ENCODE results near the gene TMF1. TPM values are rescaled to one million over a fixed set of nuclear protein-coding genes. Genes with fewer than 3 reads are reported as not detected.

TMF1 gene
- total RNA-seq, 6 experiments from 2014 or later, result 7.9 to 15.4 (median 11.5) TPM

GRCh38 chr3:69095636-69096035 is 43.5 kb upstream of the TMF1 start:
- Histone ChIP-seq H3K36me3 (peaks cover 0 to 5% (median 0%) of the 10 kb centered on the region in 4 donors), H3K27ac (no peak overlapping the region), H3K4me3 (no peak overlapping the region), H3K9me3 (no peaks in the 10 kb centered on the region), H3K4me1 (peaks cover 0 to 32% (median 14%) of the 10 kb centered on the region in 4 donors), H3K27me3 (no peaks in the 10 kb centered on the region)
- TF ChIP-seq, protein P1, sequence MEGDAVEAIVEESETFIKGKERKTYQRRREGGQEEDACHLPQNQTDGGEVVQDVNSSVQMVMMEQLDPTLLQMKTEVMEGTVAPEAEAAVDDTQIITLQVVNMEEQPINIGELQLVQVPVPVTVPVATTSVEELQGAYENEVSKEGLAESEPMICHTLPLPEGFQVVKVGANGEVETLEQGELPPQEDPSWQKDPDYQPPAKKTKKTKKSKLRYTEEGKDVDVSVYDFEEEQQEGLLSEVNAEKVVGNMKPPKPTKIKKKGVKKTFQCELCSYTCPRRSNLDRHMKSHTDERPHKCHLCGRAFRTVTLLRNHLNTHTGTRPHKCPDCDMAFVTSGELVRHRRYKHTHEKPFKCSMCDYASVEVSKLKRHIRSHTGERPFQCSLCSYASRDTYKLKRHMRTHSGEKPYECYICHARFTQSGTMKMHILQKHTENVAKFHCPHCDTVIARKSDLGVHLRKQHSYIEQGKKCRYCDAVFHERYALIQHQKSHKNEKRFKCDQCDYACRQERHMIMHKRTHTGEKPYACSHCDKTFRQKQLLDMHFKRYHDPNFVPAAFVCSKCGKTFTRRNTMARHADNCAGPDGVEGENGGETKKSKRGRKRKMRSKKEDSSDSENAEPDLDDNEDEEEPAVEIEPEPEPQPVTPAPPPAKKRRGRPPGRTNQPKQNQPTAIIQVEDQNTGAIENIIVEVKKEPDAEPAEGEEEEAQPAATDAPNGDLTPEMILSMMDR (IDR thresholded peaks at IDR 0.05), result no peak
- no peak for TF ChIP-seq POLR2A (IDR thresholded peaks at IDR 0.05)
- intact Hi-C loops (cut with DNase I), result no loop called here
- ATAC-seq, result no peak
- 89% methylated on average over 5 of the region's 5 CpGs for WGBS (ENCODE audit: insufficient coverage, low coverage, low lambda C conversion rate, missing lambda C conversion rate)
- DNase-seq, result no peak

DNA sequence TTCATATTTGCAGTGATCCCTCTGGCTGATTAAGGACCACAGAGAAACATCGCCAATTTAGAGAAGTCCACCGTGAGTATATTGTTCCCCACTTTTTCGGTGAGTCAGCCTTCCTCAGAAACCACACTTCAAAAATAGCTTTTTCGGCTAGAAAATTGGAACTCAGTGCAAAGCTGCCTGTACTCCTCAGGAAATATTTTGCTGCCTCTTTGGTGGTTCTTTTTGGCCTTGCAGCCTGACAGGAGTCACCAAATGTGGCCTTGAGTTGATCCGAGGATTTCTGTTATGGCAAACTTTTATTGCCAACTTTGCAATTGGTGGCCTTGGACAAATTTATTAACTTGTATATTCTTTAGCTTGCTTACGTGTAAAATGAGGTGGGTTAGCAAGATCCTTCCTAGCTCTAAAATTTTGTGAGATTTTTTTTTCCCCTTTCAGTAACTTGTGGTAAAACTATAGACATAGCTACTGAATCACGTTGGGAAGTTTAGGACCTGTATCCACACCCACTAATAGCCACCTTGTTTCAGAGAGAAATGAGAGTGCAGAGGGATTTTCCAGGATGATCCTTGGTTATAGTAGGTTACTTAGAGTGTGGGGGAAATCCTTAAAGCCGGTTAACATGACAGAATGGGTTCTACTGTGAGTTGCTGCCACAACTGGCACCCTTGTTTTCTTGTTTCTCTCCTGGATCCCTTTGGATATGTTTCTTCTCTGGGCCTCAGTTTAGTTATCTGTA is 42.5 kb upstream of the TMF1 start:
- Histone ChIP-seq H3K27ac (peak overlapping the region in 2 of 3 donors; percentile 3 to 68), H3K4me3 (no peak overlapping the region), H3K36me3 (no peaks in the 10 kb centered on the region), H3K9me3 (no peaks in the 10 kb centered on the region), H3K4me1 (peaks cover 0 to 34% (median 17%) of the 10 kb centered on the region in 4 donors), H3K27me3 (no peaks in the 10 kb centered on the region)
- ATAC-seq, result peak in 2 of 4 donors; percentile 20 to 28
- DNase-seq, result no peak
- WGBS (ENCODE audit: insufficient coverage, low coverage, low lambda C conversion rate, missing lambda C conversion rate), result 41% methylated on average over 8 of the region's 8 CpGs
- intact Hi-C loops (cut with DNase I), result no loop called here
- TF ChIP-seq POLR2A (IDR thresholded peaks at IDR 0.05), result no peak
- TF ChIP-seq, protein P1 (IDR thresholded peaks at IDR 0.05), result no peak

DNA sequence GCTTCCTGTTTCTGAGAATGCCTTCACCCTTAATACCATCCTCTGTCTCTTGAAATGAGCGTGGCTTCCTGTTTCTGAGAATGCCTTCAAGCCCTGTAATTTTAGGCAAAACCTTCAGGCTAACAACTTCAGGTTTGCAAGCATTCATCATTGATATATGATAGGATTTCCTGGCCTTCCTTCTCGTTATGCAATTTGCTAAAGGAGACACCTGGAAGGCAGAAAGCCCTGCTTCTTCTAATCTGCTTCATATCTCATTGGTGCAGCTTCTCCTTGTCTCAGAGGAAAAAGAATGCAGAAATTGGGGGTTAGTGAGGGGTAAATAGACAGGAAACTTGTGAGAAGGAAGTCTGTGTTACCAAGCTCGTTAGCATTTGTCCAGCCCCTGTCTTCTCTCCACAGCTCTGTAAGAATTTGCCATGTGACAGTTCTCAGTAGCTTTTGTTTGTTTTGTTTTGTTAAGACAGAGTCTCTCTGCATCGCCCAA is 39.9 kb upstream of the TMF1 start:
- Histone ChIP-seq H3K27me3 (no peaks in the 10 kb centered on the region), H3K4me1 (peaks cover 0 to 52% (median 19%) of the 10 kb centered on the region in 4 donors), H3K9me3 (no peaks in the 10 kb centered on the region), H3K4me3 (no peak overlapping the region), H3K27ac (peak overlapping the region; percentile 52 to 68 (median 66)), H3K36me3 (no peaks in the 10 kb centered on the region)
- DNase-seq, result no peak
- TF ChIP-seq, protein P1 (IDR thresholded peaks at IDR 0.05), result no peak
- no peak for TF ChIP-seq POLR2A (IDR thresholded peaks at IDR 0.05)
- peak; percentile 36 to 53 (median 42) for ATAC-seq
- intact Hi-C loops (cut with DNase I), result no loop called here
- WGBS (ENCODE audit: insufficient coverage, low coverage, low lambda C conversion rate, missing lambda C conversion rate), result 33% methylated on average over 4 of the region's 4 CpGs

GRCh38 chr3:69091389-69092029 is 39.4 kb upstream of the TMF1 start:
- Histone ChIP-seq H3K27me3 (no peaks in the 10 kb centered on the region), H3K27ac (peak overlapping the region; percentile 52 to 68 (median 66)), H3K4me1 (peaks cover 0 to 58% (median 22%) of the 10 kb centered on the region in 4 donors), H3K9me3 (no peaks in the 10 kb centered on the region), H3K36me3 (no peaks in the 10 kb centered on the region), H3K4me3 (no peak overlapping the region)
- intact Hi-C loops (cut with DNase I), result no loop called here
- 27% methylated on average over 5 of the region's 5 CpGs for WGBS (ENCODE audit: insufficient coverage, low coverage, low lambda C conversion rate, missing lambda C conversion rate)
- ATAC-seq, result peak; percentile 23 to 59 (median 43)
- DNase-seq, result no peak
- TF ChIP-seq POLR2A (IDR thresholded peaks at IDR 0.05), result no peak
- TF ChIP-seq, protein P1 (IDR thresholded peaks at IDR 0.05), result no peak
